OCI-LY1 (cell line): ENCODE data around the gene SLC6A18.

ENCODE experiments used
- EZH2 ChIP-seq: fragments of 200-600 bp; sonication (generic), shearing (Covaris generic); IDR thresholded peaks from 2 replicates; pipeline ENCODE4 v1.8.0; 2017; ENCODE audit warnings: borderline replicate concordance, mixed run types, mild to moderate bottlenecking, antibody characterized with exemption, low read length, moderate library complexity, mixed read lengths
- TF ChIP-seq, protein P1 (sequence below): fragments of 200-600 bp; sonication (generic), shearing (Covaris generic); IDR thresholded peaks from 2 replicates; pipeline ENCODE4 v1.5.1; 2017; ENCODE audit warnings: mild to moderate bottlenecking, antibody characterized with exemption, low read length, moderate library complexity, mixed read lengths

DNA sequence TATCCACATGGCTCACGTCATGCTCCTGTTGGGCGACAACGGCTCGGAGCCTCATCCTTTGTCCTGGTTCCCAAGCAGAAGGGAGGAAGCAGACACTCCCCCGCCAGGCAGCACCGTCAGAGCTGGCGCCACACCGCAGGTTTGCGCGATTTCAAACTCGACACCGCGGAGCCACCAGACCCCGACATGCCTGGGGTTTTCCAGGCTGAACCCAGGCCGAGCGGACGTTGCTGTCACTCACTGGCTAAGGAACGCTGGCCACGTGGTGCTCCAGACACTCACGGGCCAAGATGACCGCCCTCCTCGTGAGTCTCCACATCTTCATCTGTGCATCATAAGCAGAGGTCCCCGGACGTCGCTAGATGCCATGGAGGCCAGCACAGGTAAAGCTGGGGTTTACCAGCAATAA lies 60.7 kb downstream of the SLC6A18 start:
- TF ChIP-seq, protein P1, sequence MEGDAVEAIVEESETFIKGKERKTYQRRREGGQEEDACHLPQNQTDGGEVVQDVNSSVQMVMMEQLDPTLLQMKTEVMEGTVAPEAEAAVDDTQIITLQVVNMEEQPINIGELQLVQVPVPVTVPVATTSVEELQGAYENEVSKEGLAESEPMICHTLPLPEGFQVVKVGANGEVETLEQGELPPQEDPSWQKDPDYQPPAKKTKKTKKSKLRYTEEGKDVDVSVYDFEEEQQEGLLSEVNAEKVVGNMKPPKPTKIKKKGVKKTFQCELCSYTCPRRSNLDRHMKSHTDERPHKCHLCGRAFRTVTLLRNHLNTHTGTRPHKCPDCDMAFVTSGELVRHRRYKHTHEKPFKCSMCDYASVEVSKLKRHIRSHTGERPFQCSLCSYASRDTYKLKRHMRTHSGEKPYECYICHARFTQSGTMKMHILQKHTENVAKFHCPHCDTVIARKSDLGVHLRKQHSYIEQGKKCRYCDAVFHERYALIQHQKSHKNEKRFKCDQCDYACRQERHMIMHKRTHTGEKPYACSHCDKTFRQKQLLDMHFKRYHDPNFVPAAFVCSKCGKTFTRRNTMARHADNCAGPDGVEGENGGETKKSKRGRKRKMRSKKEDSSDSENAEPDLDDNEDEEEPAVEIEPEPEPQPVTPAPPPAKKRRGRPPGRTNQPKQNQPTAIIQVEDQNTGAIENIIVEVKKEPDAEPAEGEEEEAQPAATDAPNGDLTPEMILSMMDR: no peak
- TF ChIP-seq EZH2: no peak
